ENCODE measurements around the gene PDE4D.

The PDE4D gene

DNA sequence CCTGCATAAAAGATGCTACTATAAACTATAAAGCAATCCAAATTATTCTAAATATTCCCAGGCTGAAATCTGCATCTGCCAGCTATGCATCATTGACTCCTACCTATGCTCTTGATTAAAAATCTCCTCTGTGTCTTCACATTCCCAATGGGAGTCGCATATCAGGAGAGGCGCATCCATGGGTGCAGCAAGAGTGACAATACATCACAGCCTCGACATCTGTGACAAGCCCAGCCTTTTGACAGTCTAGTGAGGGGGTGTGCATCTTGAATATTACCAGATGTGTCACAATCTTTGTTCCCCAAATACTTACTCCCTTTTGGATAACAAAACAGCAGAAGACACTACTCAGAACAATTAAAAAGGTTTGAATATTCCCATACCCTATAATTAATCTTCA lies 171.8 kb downstream of the PDE4D start:
- H3K4me1 ChIP-seq = peaks cover 0 to 11% (median 0%) of the 10 kb centered on the region in 4 donors
- TF ChIP-seq, protein P1, sequence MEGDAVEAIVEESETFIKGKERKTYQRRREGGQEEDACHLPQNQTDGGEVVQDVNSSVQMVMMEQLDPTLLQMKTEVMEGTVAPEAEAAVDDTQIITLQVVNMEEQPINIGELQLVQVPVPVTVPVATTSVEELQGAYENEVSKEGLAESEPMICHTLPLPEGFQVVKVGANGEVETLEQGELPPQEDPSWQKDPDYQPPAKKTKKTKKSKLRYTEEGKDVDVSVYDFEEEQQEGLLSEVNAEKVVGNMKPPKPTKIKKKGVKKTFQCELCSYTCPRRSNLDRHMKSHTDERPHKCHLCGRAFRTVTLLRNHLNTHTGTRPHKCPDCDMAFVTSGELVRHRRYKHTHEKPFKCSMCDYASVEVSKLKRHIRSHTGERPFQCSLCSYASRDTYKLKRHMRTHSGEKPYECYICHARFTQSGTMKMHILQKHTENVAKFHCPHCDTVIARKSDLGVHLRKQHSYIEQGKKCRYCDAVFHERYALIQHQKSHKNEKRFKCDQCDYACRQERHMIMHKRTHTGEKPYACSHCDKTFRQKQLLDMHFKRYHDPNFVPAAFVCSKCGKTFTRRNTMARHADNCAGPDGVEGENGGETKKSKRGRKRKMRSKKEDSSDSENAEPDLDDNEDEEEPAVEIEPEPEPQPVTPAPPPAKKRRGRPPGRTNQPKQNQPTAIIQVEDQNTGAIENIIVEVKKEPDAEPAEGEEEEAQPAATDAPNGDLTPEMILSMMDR (IDR thresholded peaks at IDR 0.05) = no peak
- no peak overlapping the region for H3K4me3 ChIP-seq
- H3K27me3 ChIP-seq = no peaks in the 10 kb centered on the region
- intact Hi-C loops (cut with DNase I; ENCODE audit: low total_unique reads) = no loop called here
- H3K27ac ChIP-seq = no peak overlapping the region
- no peaks in the 10 kb centered on the region for H3K9me3 ChIP-seq
- DNase-seq = no peak
- no peaks in the 10 kb centered on the region for H3K36me3 ChIP-seq

DNA sequence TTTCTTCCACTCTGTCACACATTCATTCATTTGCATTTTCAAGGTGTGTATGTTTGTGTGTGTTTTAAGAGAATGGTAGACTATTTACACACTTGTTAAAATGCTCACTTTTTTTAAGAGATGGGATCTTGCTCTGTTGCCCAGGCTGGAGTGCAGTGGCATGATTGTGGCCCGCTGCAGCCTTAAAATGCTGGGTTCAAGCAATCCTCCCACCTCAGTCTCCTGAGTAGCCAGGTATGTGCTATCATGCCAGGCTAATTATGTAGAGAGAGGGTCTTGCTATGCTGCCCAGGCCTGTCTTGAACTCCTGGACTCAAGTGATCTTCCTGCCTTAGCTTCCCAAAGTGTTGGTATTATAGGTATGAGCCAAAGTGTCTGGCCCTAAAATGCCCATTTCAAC lies 173.5 kb downstream of the PDE4D start:
- DNase-seq = no peak
- Histone ChIP-seq H3K4me3 (no peak overlapping the region), H3K36me3 (no peaks in the 10 kb centered on the region), H3K27me3 (no peaks in the 10 kb centered on the region), H3K9me3 (no peaks in the 10 kb centered on the region), H3K27ac (no peak overlapping the region), H3K4me1 (peaks cover 0 to 3% (median 0%) of the 10 kb centered on the region in 4 donors)
- TF ChIP-seq, protein P1 (IDR thresholded peaks at IDR 0.05) = no peak
- intact Hi-C loops (cut with DNase I; ENCODE audit: low total_unique reads) = no loop called here

GRCh38 chr5:59716966-59717500 lies 176.5 kb downstream of the PDE4D start:
- TF ChIP-seq, protein P1 (IDR thresholded peaks at IDR 0.05) = no peak
- intact Hi-C loops (cut with DNase I; ENCODE audit: low total_unique reads) = no loop called here
- Histone ChIP-seq H3K4me1 (peaks cover 0 to 6% (median 0%) of the 10 kb centered on the region in 4 donors), H3K9me3 (no peaks in the 10 kb centered on the region), H3K27ac (no peak overlapping the region), H3K4me3 (no peak overlapping the region), H3K36me3 (no peaks in the 10 kb centered on the region), H3K27me3 (no peaks in the 10 kb centered on the region)
- no peak for DNase-seq

DNA sequence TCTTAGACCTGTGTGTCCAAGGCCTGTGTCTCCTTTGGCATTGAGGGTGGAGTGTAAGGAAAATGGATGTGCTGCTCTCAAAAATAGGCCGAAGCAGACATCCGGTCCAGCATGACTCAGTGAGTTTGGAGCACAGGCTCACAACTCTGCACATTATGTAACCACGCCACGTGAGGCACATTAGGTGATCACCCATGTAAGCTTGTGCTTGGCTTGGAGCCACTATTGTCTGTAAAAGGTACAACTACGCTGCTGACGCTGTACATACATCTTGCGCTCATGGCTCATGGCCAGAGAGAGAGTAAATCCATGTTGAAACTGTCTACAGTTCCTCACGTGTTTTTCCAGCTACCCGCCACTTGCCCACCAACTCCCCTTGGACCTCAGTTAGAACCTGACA lies 177.5 kb downstream of the PDE4D start:
- Histone ChIP-seq H3K27me3 (no peaks in the 10 kb centered on the region), H3K9me3 (no peaks in the 10 kb centered on the region), H3K27ac (no peak overlapping the region), H3K4me3 (no peak overlapping the region), H3K4me1 (peaks cover 0 to 6% (median 0%) of the 10 kb centered on the region in 4 donors), H3K36me3 (no peaks in the 10 kb centered on the region)
- intact Hi-C loops (cut with DNase I; ENCODE audit: low total_unique reads) = no loop called here
- TF ChIP-seq, protein P1 (IDR thresholded peaks at IDR 0.05) = no peak
- no peak for DNase-seq

GRCh38 chr5:59715228-59715627 lies 178.3 kb downstream of the PDE4D start:
- intact Hi-C loops (cut with DNase I; ENCODE audit: low total_unique reads) = no loop called here
- no peaks in the 10 kb centered on the region for H3K27me3 ChIP-seq
- H3K4me1 ChIP-seq = peaks cover 0 to 11% (median 0%) of the 10 kb centered on the region in 4 donors
- H3K4me3 ChIP-seq = no peak overlapping the region
- DNase-seq = no peak
- TF ChIP-seq, protein P1 (IDR thresholded peaks at IDR 0.05) = no peak
- no peaks in the 10 kb centered on the region for H3K9me3 ChIP-seq
- H3K36me3 ChIP-seq = no peaks in the 10 kb centered on the region
- no peak overlapping the region for H3K27ac ChIP-seq

DNA sequence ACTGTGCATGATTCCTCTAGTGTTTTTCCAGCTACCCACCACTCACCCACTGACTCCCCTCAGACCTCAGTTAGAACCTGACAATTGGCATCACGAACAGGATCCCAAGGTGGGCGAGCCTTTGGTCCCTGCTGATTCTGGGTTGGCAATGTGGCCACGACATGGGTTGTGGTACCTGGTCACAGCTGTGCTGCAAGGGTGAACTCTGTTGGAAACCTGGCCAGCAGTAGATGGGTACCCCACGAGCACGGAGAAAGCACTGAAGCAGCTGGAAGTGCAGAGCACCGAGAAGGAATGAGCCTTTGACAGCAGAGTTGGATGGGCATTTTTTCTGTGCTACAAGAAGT lies 180.1 kb downstream of the PDE4D start:
- Histone ChIP-seq H3K9me3 (no peaks in the 10 kb centered on the region), H3K4me1 (peaks cover 0 to 25% (median 0%) of the 10 kb centered on the region in 4 donors), H3K27me3 (no peaks in the 10 kb centered on the region), H3K27ac (no peak overlapping the region), H3K36me3 (no peaks in the 10 kb centered on the region), H3K4me3 (no peak overlapping the region)
- TF ChIP-seq, protein P1 (IDR thresholded peaks at IDR 0.05) = no peak
- no peak for DNase-seq
- intact Hi-C loops (cut with DNase I; ENCODE audit: low total_unique reads) = no loop called here

Measured in tibial artery (tissue), 4 donors.